Subcutaneous preadipocyte (primary cell): ENCODE data around the gene ZNF695. TPM values are rescaled to one million over a fixed set of nuclear protein-coding genes. Genes with fewer than 3 reads are reported as not detected.

Experiments used
- total RNA-seq: library from RNA; depleted of rRNA; stranded (reverse); fragments of >200 nt; gene quantifications from 2 replicates; pipeline ENCODE4 v1.2.3, GENCODE V29; 2012

ZNF695 gene
- 1.8 and 4.5 TPM in 2 replicates for total RNA-seq

GRCh38 chr1:247007511-247008405 is at the start of gene ZNF695:
Gene ZNF695, minus strand, starts transcription at chr1:247008057. Its CDS starts 149 bp downstream, at chr1:247007908.

Other genes with a start within 250 kb of the ZNF695 start
- gene AHCTF1, start 76.1 kb downstream of the ZNF695 start, total RNA-seq, result 39.3 and 53.2 TPM in 2 replicates
- 1.8 and 3.3 TPM in 2 replicates for gene ZNF670, start 70.8 kb upstream of the ZNF695 start, total RNA-seq
- gene ZNF669, start 96.3 kb upstream of the ZNF695 start, total RNA-seq, result 7.3 and 7.4 TPM in 2 replicates
- gene ZNF124, start 164.0 kb upstream of the ZNF695 start, total RNA-seq, result 17.6 and 34.0 TPM in 2 replicates
- not detected in 2 replicates for gene VN1R5, start 248.0 kb upstream of the ZNF695 start, total RNA-seq